SKM-1 treated with dmso at 0.1 percent for 144 hours (cell line): ENCODE measurements around the gene TBX21.

Source experiments
- DNase-seq: peaks from one replicate; lab custom pipeline; 2025; ENCODE audit not compliant: unreplicated experiment; lab: John Stamatoyannopoulos, UW

TBX21 gene

GRCh38 chr17:47712330-47713023 is 20.6 kb upstream of the TBX21 start:
- no peak for DNase-seq

GRCh38 chr17:47713980-47714700 is 18.9 kb upstream of the TBX21 start:
- DNase-seq: no peak

GRCh38 chr17:47714773-47715396 is 18.2 kb upstream of the TBX21 start:
- DNase-seq: no peak

GRCh38 chr17:47715669-47716325 is 17.2 kb upstream of the TBX21 start:
- no peak for DNase-seq

GRCh38 chr17:47716375-47716774 is 16.7 kb upstream of the TBX21 start:
- no peak for DNase-seq

GRCh38 chr17:47717261-47717697 is 15.8 kb upstream of the TBX21 start:
- DNase-seq: no peak

- DNase-seq: no peak
Observed at GRCh38 chr17:47717979-47718621, 14.9 kb upstream of the TBX21 start.

- no peak for DNase-seq
Observed at GRCh38 chr17:47718634-47719405, 14.2 kb upstream of the TBX21 start.

- no peak for DNase-seq
Observed at GRCh38 chr17:47719411-47720152, 13.5 kb upstream of the TBX21 start.

- no peak for DNase-seq
Observed at GRCh38 chr17:47720196-47720595, 12.8 kb upstream of the TBX21 start.

- no peak for DNase-seq
Observed at GRCh38 chr17:47720754-47721533, 12.1 kb upstream of the TBX21 start.

GRCh38 chr17:47721725-47722124 is 11.3 kb upstream of the TBX21 start:
- no peak for DNase-seq

GRCh38 chr17:47724705-47725104 is 8.3 kb upstream of the TBX21 start:
- no peak for DNase-seq

- DNase-seq: no peak
Observed at GRCh38 chr17:47725446-47726111, 7.5 kb upstream of the TBX21 start.

GRCh38 chr17:47726796-47727703 is 6.0 kb upstream of the TBX21 start:
- DNase-seq: no peak

GRCh38 chr17:47727704-47728036 is 5.4 kb upstream of the TBX21 start:
- DNase-seq: no peak

- DNase-seq: no peak
Observed at GRCh38 chr17:47728214-47728877, 4.7 kb upstream of the TBX21 start.
